A673 (cell line): Measurements from ENCODE around the gene ADARB2. TPM values are rescaled to one million over a fixed set of nuclear protein-coding genes. Genes with fewer than 3 reads are reported as not detected.

ENCODE experiments used
- BruUV-seq: library from RNA; stranded (reverse); fragments of 400-500 nt; replicated peaks from 2 replicates; lab custom pipeline; 2021; lab: Mats Ljungman, UMichigan
- CTCF ChIA-PET: fragments of 300-600 bp; sonication (Branson Sonifier 250); formaldehyde crosslinking; loops from one replicate; lab custom pipeline; 2022; ENCODE audit warnings: antibody characterized with exemption; lab: Charles Lee
- POLR2A ChIA-PET: fragments of 300-600 bp; sonication (Branson Sonifier 250); formaldehyde crosslinking; loops from one replicate; lab custom pipeline; 2022; ENCODE audit warnings: antibody characterized with exemption; ENCODE audit not compliant: low non-redundant PET; lab: Charles Lee
- DNase-seq: peaks from one replicate; pipeline ENCODE4 v3.0.0-alpha.2; 2015; ENCODE audit warnings: low spot score
- H3K27ac ChIP-seq: fragments of 200-600 bp; sonication (generic); 2 replicates; pipeline ENCODE4 v1.5.1; 2016; ENCODE audit warnings: mixed run types, low read depth, mild to moderate bottlenecking, mixed read lengths, antibody characterized with exemption, low read length; ENCODE audit not compliant: poor library complexity, severe bottlenecking
- H3K27me3 ChIP-seq: fragments of 200-600 bp; sonication (generic); replicated peaks from 2 replicates; pipeline ENCODE4 v1.6.1; 2017; ENCODE audit warnings: mixed run types, low read depth, mild to moderate bottlenecking, mixed read lengths, antibody characterized with exemption, low read length; ENCODE audit not compliant: insufficient read depth, poor library complexity
- H3K36me3 ChIP-seq: fragments of 200-600 bp; sonication (generic); 2 replicates; pipeline ENCODE4 v1.6.1; 2016; ENCODE audit warnings: mixed run types, mild to moderate bottlenecking, mixed read lengths, antibody characterized with exemption, low read length; ENCODE audit not compliant: insufficient read depth, poor library complexity, severe bottlenecking
- H3K4me1 ChIP-seq: fragments of 200-600 bp; sonication (generic); 2 replicates; pipeline ENCODE4 v1.6.1; 2017; ENCODE audit warnings: mixed run types, mild to moderate bottlenecking, mixed read lengths, antibody characterized with exemption, low read length; ENCODE audit not compliant: insufficient read depth, poor library complexity, severe bottlenecking
- H3K4me3 ChIP-seq: fragments of 200-600 bp; sonication (generic); 2 replicates; pipeline ENCODE4 v1.5.1; 2016; ENCODE audit warnings: low read depth, mixed run types, mild to moderate bottlenecking, mixed read lengths, low read length; ENCODE audit not compliant: poor library complexity, severe bottlenecking
- H3K9me3 ChIP-seq: fragments of 200-600 bp; sonication (generic); 2 replicates; pipeline ENCODE4 v1.6.1; 2016; ENCODE audit warnings: mixed run types, low read depth, mild to moderate bottlenecking, mixed read lengths, antibody characterized with exemption, low read length; ENCODE audit not compliant: poor library complexity, severe bottlenecking
- EZH2 ChIP-seq: fragments of 200-600 bp; sonication (generic); IDR thresholded peaks from 2 replicates; pipeline ENCODE4 v1.6.1; 2017; ENCODE audit warnings: borderline replicate concordance, low read depth, mild to moderate bottlenecking, mixed read lengths, antibody characterized with exemption, low read length; ENCODE audit not compliant: poor library complexity, severe bottlenecking
- intact Hi-C: fragments of 100-400 bp; cut with micrococcal nuclease; formaldehyde crosslinking; loops from one replicate; pipeline ENCODE4 v1.10.0; 2022; ENCODE audit not compliant: unreplicated experiment
- total RNA-seq: library from RNA; stranded (reverse); gene quantifications from 2 replicates; pipeline ENCODE4 v1.2.3, GENCODE V29; 2021
- TF ChIP-seq, protein P1 (sequence below): fragments of 300-800, 200-600 bp; sonication (generic); conservative IDR thresholded peaks from 2 replicates; pipeline ENCODE4 v1.5.1; 2017; ENCODE audit warnings: low read depth, mild to moderate bottlenecking, antibody characterized with exemption, low read length, moderate library complexity, mixed read lengths

Gene ADARB2
- total RNA-seq, 1 experiment from 2014 or later, result not detected

DNA sequence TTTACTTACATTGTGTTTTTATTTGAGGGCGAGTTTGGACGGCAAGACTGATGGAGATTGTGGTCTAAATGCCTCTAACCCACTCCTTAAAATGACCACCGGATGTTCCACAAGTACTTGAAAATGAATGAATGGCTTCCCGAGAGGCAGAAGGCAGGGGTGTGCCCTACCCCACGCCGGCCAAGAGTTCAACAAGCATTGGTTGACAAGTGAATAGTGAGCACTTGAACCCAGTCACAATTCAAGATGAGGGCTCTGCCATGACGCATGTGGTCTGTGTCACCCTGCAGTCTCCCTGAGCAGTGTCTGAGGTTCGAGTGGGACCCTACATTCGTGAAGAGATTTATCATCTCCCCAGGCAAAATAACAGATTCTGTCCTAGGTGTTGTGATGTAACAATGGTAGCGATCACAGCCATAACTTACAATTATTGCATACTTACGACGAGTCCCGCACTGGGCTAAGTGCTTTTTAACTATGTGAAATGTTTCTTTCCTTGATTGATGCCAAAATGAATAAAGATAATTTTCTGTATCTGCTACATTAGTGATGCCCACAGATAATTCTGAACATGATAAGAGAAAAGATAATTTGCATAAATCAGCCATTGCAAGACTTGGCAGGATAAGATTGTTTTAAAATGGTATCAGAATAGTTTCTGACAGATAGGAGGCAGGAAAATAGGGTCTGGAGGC, 375.8 kb downstream of the ADARB2 start:
- H3K36me3 ChIP-seq, result no peaks in the 10 kb centered on the region
- intact Hi-C loops, result no loop called here
- peaks cover 13% of the 10 kb centered on the region for H3K4me1 ChIP-seq
- CTCF ChIA-PET, result no interaction called here
- H3K27me3 ChIP-seq, result peaks cover 12% of the 10 kb centered on the region
- BruUV-seq, result no TSS peak
- H3K27ac ChIP-seq, result no peak overlapping the region
- POLR2A ChIA-PET, result no interaction called here
- TF ChIP-seq, protein P1, sequence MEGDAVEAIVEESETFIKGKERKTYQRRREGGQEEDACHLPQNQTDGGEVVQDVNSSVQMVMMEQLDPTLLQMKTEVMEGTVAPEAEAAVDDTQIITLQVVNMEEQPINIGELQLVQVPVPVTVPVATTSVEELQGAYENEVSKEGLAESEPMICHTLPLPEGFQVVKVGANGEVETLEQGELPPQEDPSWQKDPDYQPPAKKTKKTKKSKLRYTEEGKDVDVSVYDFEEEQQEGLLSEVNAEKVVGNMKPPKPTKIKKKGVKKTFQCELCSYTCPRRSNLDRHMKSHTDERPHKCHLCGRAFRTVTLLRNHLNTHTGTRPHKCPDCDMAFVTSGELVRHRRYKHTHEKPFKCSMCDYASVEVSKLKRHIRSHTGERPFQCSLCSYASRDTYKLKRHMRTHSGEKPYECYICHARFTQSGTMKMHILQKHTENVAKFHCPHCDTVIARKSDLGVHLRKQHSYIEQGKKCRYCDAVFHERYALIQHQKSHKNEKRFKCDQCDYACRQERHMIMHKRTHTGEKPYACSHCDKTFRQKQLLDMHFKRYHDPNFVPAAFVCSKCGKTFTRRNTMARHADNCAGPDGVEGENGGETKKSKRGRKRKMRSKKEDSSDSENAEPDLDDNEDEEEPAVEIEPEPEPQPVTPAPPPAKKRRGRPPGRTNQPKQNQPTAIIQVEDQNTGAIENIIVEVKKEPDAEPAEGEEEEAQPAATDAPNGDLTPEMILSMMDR, result no peak
- no peak for TF ChIP-seq EZH2
- H3K4me3 ChIP-seq, result no peak overlapping the region
- H3K9me3 ChIP-seq, result no peaks in the 10 kb centered on the region
- DNase-seq, result no peak

DNA sequence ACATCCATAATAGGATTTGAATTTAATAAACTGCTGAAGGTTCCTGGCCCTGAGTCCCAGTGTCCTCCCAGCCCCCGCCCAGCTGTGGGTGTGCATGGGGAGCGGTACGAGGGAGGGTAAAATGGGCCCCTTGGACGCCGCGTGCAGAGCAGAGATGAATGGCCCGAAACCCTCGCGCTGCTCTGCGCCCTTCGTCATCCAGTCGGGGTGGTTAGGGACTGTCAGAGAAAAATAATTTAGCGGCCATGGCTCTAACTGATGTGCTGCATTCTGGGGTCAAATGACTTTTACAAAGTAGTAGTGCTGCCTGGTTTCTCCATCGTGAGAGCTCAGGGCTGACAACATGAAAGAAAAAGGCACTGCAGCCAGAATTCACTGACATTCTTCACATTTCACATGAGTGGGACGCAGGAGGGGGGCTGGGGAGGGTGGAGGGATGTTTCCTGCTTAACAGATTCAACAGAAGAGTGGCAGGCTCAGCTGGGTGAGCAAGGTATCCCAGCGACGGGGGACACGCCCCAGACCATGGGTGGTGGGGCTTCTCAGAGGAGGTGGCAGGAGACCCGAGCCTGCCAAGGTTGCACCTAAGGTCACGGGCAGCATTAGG, 376.7 kb downstream of the ADARB2 start:
- Histone ChIP-seq H3K27me3 (peaks cover 18% of the 10 kb centered on the region), H3K27ac (peak overlapping the region; percentile 34), H3K9me3 (no peaks in the 10 kb centered on the region), H3K36me3 (no peaks in the 10 kb centered on the region), H3K4me1 (peaks cover 13% of the 10 kb centered on the region), H3K4me3 (no peak overlapping the region)
- POLR2A ChIA-PET, result no interaction called here
- peak; percentile 81 for DNase-seq
- CTCF ChIA-PET, result no interaction called here
- no TSS peak for BruUV-seq
- no peak for TF ChIP-seq EZH2
- TF ChIP-seq, protein P1, result no peak
- intact Hi-C loops, result no loop called here

DNA sequence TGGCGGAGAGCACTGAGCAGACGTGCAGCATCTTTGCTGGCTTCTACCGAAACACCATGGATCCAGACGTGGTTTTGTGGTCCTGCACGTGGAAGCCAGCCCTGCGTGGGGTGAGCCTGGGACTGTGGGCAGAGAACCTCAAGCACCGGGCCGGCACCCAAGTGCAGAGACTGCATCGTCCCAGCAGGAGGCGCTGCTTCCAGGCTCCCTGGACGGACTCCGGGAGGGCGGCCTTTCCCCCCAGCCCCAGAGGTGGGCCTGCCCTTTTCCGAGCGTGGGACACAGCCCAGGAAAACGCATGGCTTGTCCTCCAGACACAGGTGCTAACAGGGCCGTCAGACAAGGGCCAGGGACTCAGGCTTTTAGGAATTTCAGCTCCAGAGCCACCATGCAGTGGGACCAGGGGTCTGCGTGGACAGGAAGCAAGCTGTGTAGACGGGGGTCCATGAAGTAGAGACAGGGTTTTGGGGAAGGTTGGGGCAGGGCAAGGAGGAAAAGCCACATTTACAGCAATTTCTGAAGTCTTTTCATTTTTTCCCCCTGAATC, 377.2 kb downstream of the ADARB2 start:
- BruUV-seq, result no TSS peak
- peak; percentile 48 for DNase-seq
- H3K9me3 ChIP-seq, result no peaks in the 10 kb centered on the region
- no peak for TF ChIP-seq EZH2
- TF ChIP-seq, protein P1, result peak; percentile 79
- no peak overlapping the region for H3K4me3 ChIP-seq
- peaks cover 13% of the 10 kb centered on the region for H3K4me1 ChIP-seq
- H3K27ac ChIP-seq, result peak overlapping the region; percentile 34
- ChIA-PET CTCF (no interaction called here), POLR2A (no interaction called here)
- H3K36me3 ChIP-seq, result no peaks in the 10 kb centered on the region
- intact Hi-C loops, result no loop called here
- peaks cover 23% of the 10 kb centered on the region for H3K27me3 ChIP-seq
